Suprapubic skin (tissue), 4 donors: Measurements from ENCODE around the gene BCL11A. TPM values are rescaled to one million over a fixed set of nuclear protein-coding genes. Genes with fewer than 3 reads are reported as not detected.

Experiments used
- DNase-seq, 2 donors: peaks; one replicate each; pipeline ENCODE4 v3.0.0-alpha.2; 2019; ENCODE audit warnings: low spot score in 2 of 2
- H3K27ac ChIP-seq: fragments of 200-600 bp; sonication (generic); one replicate; pipeline ENCODE4 v1.5.1; 2019
- H3K27me3 ChIP-seq: fragments of 200-600 bp; sonication (generic); one replicate; pipeline ENCODE4 v1.5.1; 2019
- H3K36me3 ChIP-seq: fragments of 200-600 bp; sonication (generic); one replicate; pipeline ENCODE4 v1.5.1; 2019
- H3K4me1 ChIP-seq: fragments of 200-600 bp; sonication (generic); one replicate; pipeline ENCODE4 v1.5.1; 2019
- H3K4me3 ChIP-seq: fragments of 200-600 bp; sonication (generic); one replicate; pipeline ENCODE4 v1.5.1; 2019; ENCODE audit warnings: mild to moderate bottlenecking
- H3K9me3 ChIP-seq: fragments of 200-600 bp; sonication (generic); one replicate; pipeline ENCODE4 v1.5.1; 2019
- EP300 ChIP-seq: sonication (generic); formaldehyde crosslinking; IDR thresholded peaks from one replicate; pipeline ENCODE4 v1.6.1; 2017; ENCODE audit warnings: antibody characterized with exemption
- POLR2A ChIP-seq, 2 donors: fragments of 450-650 bp; IDR thresholded peaks; one replicate each; pipeline ENCODE4 v1.6.1; 2017; ENCODE audit warnings: antibody characterized with exemption in 2 of 2, mild to moderate bottlenecking in 2 of 2, moderate library complexity in 2 of 2
- POLR2AphosphoS5 ChIP-seq, 3 donors: sonication (generic); formaldehyde crosslinking; IDR thresholded peaks; one replicate each; pipeline ENCODE4 v1.6.1; 2017; ENCODE audit warnings: antibody characterized with exemption in 3 of 3
- WGBS: methylation state at CpG from one replicate; pipeline ENCODE4 v1.1.5; 2018; 5-methylcytosine and 5-hydroxymethylcytosine counted together
- total RNA-seq, 4 donors: library from RNA; depleted of rRNA; stranded (reverse); fragments of >200 nt; gene quantifications; one replicate each; pipeline ENCODE4 v1.1.0, GENCODE V29; 2016
- TF ChIP-seq, protein P1 (sequence below), 2 donors: fragments of 200-600 bp in 1 of 2; fragments of 450-650 bp in 1 of 2; sonication (generic) in 1 of 2; IDR thresholded peaks; one replicate each; pipeline ENCODE4 v1.5.1; 2016 to 2019; ENCODE audit warnings: antibody characterized with exemption in 2 of 2, mild to moderate bottlenecking in 1 of 2, moderate library complexity in 1 of 2

Gene BCL11A
- total RNA-seq, 4 donors from 2014 or later: 67.1 to 222 (median 113) TPM

DNA sequence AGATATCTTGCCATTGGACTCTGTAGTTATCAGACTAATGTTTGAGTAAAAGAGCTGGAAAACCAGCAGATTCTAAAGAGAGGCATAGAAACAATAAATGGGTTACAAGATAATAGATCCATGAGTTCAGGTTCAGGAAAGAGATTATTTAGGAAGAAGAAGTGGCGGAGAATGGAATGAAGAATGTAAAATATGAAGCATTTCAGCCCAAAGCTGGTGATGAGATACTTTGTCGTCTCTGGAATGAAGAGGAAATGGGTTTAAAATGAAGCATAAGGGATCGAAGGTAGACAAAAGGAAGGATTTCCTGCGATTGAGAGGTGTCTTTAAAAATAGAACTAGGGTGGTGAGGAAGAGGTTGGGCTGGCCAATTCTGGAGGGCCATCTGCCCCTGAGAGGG, 36.6 kb downstream of the BCL11A start:
- peaks cover 42% of the 10 kb centered on the region for H3K4me1 ChIP-seq
- no peak overlapping the region for H3K4me3 ChIP-seq
- WGBS: 78% methylated on average over 4 of the region's 4 CpGs
- DNase-seq: no peak
- no peaks in the 10 kb centered on the region for H3K36me3 ChIP-seq
- H3K9me3 ChIP-seq: no peaks in the 10 kb centered on the region
- no peak overlapping the region for H3K27ac ChIP-seq
- TF ChIP-seq POLR2A (IDR thresholded peaks at IDR 0.05) (no peak), EP300 (no peak), POLR2AphosphoS5 (IDR thresholded peaks at IDR 0.05) (no peak)
- TF ChIP-seq, protein P1, sequence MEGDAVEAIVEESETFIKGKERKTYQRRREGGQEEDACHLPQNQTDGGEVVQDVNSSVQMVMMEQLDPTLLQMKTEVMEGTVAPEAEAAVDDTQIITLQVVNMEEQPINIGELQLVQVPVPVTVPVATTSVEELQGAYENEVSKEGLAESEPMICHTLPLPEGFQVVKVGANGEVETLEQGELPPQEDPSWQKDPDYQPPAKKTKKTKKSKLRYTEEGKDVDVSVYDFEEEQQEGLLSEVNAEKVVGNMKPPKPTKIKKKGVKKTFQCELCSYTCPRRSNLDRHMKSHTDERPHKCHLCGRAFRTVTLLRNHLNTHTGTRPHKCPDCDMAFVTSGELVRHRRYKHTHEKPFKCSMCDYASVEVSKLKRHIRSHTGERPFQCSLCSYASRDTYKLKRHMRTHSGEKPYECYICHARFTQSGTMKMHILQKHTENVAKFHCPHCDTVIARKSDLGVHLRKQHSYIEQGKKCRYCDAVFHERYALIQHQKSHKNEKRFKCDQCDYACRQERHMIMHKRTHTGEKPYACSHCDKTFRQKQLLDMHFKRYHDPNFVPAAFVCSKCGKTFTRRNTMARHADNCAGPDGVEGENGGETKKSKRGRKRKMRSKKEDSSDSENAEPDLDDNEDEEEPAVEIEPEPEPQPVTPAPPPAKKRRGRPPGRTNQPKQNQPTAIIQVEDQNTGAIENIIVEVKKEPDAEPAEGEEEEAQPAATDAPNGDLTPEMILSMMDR (IDR thresholded peaks at IDR 0.05): no peak
- no peaks in the 10 kb centered on the region for H3K27me3 ChIP-seq

DNA sequence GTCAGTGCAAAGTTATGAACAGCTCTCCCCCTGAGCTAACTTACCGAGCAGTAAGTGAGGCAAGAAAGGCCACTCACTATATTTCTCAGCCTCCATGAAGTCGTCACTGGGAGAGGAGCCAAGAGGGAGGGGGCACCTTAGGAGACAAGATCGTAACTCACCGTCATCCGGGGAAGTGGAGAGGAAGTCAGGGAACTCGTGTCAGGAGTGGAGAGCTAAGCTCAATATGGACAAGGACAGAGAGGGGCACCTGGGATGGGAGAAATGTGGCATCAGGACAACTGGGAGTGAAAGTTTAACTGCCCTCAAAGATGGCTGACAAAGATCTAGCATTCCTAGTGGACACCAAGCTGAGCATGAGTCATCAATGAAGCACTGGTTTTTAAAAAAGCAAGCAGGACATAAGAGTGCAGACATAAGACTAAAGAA, 37.1 kb downstream of the BCL11A start:
- H3K4me1 ChIP-seq: peaks cover 46% of the 10 kb centered on the region
- no peaks in the 10 kb centered on the region for H3K36me3 ChIP-seq
- no peak for DNase-seq
- TF ChIP-seq EP300 (no peak), POLR2A (IDR thresholded peaks at IDR 0.05) (no peak), POLR2AphosphoS5 (IDR thresholded peaks at IDR 0.05) (no peak)
- TF ChIP-seq, protein P1 (IDR thresholded peaks at IDR 0.05): no peak
- H3K27ac ChIP-seq: no peak overlapping the region
- H3K27me3 ChIP-seq: no peaks in the 10 kb centered on the region
- H3K9me3 ChIP-seq: no peaks in the 10 kb centered on the region
- H3K4me3 ChIP-seq: no peak overlapping the region
- WGBS: 15% methylated on average over 6 of the region's 6 CpGs

DNA sequence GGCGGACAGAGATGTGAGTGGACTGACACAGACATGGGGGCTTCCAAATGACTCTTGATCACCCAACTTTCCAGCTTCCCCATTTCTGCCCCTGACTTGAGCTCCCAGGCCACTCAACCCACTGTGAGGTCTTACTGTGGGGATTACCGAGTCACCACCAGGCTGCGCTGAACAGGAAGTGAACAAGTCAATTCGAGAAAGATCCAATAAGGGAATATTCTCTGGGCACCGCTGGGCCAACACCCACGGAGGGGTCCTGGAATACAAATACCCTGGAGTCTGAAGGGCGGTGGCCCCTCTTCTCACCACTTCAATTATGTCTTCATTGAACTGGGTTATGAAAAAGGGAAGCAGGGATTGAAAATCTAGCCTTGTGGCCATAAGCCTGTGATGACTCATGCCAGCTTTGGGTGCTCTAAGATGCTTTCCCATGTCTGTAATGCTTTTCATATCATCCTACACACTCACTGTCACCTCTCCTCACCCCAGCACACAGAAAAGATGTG, 37.7 kb downstream of the BCL11A start:
- WGBS: 61% methylated on average over 7 of the region's 7 CpGs
- no peaks in the 10 kb centered on the region for H3K9me3 ChIP-seq
- peaks cover 50% of the 10 kb centered on the region for H3K4me1 ChIP-seq
- TF ChIP-seq EP300: no peak
- TF ChIP-seq, protein P1 (IDR thresholded peaks at IDR 0.05): no peak
- TF ChIP-seq POLR2AphosphoS5 (IDR thresholded peaks at IDR 0.05): no peak
- TF ChIP-seq POLR2A (IDR thresholded peaks at IDR 0.05): no peak
- no peak overlapping the region for H3K4me3 ChIP-seq
- H3K36me3 ChIP-seq: no peaks in the 10 kb centered on the region
- H3K27me3 ChIP-seq: no peaks in the 10 kb centered on the region
- H3K27ac ChIP-seq: no peak overlapping the region
- DNase-seq: no peak

DNA sequence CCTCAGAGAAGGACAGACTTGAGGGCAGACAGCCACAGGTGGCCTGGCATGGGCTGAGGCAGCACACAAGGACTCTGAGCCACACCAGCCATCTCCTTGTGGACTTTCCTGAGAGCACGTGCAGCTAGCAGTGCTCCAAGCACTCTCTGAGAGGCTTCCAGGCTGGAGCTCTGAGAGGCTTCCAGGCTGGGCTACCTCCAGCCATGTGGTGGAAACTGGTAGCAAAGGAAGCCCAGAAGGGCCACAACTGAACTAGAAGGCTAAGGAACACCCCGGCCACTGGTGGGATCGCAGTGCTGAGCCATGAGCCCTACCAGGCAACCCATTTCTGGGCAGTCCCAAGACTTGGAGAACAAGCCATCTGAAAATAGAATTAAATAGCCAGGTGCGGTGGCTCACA, 39.5 kb downstream of the BCL11A start:
- H3K9me3 ChIP-seq: no peaks in the 10 kb centered on the region
- H3K4me3 ChIP-seq: no peak overlapping the region
- H3K4me1 ChIP-seq: peaks cover 50% of the 10 kb centered on the region
- peak overlapping the region; percentile 59 for H3K27ac ChIP-seq
- DNase-seq: no peak
- TF ChIP-seq EP300 (no peak), POLR2AphosphoS5 (IDR thresholded peaks at IDR 0.05) (no peak), POLR2A (IDR thresholded peaks at IDR 0.05) (no peak)
- TF ChIP-seq, protein P1 (IDR thresholded peaks at IDR 0.05): no peak
- H3K36me3 ChIP-seq: no peaks in the 10 kb centered on the region
- H3K27me3 ChIP-seq: peaks cover 3% of the 10 kb centered on the region
- WGBS: 96% methylated on average over 4 of the region's 4 CpGs

DNA sequence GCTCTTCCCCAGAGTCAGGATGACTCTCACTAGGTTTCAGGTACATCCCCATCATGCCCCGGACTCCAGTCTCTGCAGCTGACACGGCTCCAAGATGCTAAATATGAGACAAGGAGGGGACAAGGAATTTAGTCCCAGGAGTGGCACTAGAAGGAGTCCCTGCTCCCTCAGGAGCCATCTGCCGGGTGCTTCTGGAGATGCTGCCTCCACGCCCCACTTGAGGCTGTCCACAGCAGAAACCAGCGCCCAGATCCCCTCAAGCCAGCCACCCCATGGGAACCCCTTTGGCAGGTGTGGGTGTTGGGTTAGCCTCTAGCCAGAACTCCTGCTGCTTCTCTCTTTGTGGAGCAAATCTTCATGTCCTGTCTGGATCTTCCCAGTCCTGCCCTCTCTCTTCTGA, 40.3 kb downstream of the BCL11A start:
- 81% methylated on average over 5 of the region's 5 CpGs for WGBS
- H3K4me1 ChIP-seq: peaks cover 59% of the 10 kb centered on the region
- peaks cover 3% of the 10 kb centered on the region for H3K27me3 ChIP-seq
- H3K9me3 ChIP-seq: no peaks in the 10 kb centered on the region
- TF ChIP-seq, protein P1 (IDR thresholded peaks at IDR 0.05): no peak
- TF ChIP-seq POLR2AphosphoS5 (IDR thresholded peaks at IDR 0.05): no peak
- no peak for TF ChIP-seq EP300
- TF ChIP-seq POLR2A (IDR thresholded peaks at IDR 0.05): no peak
- DNase-seq: no peak
- H3K36me3 ChIP-seq: no peaks in the 10 kb centered on the region
- H3K4me3 ChIP-seq: no peak overlapping the region
- H3K27ac ChIP-seq: peak overlapping the region; percentile 59
